GM19043 (cell line): ENCODE measurements around the gene CECR2.

Experiments used
- ATAC-seq: cut with Tn5 transposase; IDR thresholded peaks from one replicate; pipeline ENCODE4 v1.9.1; 2021; ENCODE audit warnings: low read depth; ENCODE audit not compliant: unreplicated experiment

The CECR2 gene

DNA sequence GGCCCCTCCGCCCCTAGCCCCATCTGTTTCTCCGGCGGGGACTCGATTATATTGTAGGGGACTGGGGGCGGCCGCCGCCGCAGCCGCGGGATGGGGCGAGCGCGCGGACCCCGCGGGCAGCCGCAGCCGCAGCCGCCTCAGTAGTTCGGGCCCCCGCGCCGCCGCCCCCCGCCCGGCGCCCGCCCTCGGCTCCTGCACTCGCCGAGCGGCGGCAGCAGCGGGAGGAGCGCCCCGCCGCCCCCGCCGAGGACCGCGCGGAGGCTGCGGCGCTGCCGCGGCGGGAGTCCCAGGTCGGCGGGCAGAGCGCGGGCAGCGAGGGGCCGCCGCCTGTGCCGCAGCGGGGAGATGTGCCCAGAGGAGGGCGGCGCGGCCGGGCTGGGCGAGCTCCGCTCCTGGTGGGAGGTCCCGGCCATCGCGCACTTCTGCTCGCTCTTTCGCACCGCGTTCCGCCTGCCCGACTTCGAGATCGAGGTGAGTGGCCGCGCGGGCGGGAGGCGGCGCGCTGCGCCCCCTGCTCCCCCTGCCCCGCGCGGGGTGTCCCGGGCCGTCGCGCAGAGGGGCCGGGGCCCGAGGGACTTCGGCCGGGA is at the start of gene CECR2:
Gene CECR2, plus strand, starts transcription at position 22 of the 587 bp plus-strand sequence. Its CDS starts 324 bp downstream, at position 346.
- ATAC-seq: no peak

DNA sequence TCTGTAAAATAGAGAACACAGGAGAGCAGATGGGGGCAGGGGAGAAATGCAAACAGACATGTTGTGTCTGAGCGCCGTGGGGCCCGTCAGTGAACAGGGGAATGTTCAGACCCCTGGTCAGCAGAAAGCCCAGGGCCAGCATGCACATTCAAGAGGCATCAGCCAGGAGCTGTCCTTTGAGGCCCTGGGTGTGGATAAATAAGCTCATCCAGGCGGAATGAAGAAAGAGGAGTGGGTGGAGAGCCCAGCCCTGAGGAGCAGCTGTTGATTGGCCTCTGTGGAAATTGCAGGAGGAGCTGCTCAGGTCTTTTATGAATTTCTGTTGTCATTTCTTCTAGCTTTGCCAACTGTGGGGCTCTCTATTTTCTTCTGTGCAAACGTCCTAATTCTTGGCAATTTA is 49.7 kb upstream of the CECR2 start:
- ATAC-seq: no peak

DNA sequence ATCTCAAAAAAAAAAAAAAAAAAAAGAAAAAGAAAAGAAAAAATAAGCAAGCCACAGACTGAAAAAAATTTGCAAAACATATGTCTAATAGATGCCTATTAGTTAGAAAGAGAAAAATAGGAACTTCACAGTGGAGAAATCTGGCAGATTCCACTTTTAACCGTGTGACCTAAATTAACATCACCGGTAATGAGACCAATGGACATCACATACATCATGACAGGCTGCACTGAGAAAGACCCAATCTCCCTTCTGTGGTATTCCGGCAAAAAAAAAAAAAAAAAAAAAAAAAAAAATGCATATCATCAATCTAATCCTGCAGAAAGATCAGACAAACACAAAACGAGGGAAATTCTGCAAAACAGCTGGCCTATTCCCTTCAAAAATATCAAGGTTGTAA is 46.7 kb upstream of the CECR2 start:
- ATAC-seq: no peak

DNA sequence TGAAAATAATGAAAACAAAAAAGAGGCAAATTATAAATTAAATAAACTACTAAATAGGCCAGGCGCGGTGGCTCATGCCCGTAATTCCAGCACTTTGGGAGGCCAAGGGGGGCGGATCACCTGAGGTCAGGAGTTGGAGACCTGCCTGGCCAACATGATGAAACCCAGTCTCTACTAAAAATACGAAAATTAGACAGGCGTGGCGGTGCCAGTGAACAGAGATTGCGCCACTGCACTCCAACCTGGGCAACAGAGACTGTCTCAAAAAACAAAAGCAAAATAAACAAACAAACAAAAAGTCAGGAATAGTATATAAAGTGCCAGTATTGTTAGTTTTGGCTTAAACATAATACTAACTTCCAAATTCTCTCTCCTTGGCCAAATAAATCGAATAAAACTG is 37.6 kb upstream of the CECR2 start:
- no peak for ATAC-seq

DNA sequence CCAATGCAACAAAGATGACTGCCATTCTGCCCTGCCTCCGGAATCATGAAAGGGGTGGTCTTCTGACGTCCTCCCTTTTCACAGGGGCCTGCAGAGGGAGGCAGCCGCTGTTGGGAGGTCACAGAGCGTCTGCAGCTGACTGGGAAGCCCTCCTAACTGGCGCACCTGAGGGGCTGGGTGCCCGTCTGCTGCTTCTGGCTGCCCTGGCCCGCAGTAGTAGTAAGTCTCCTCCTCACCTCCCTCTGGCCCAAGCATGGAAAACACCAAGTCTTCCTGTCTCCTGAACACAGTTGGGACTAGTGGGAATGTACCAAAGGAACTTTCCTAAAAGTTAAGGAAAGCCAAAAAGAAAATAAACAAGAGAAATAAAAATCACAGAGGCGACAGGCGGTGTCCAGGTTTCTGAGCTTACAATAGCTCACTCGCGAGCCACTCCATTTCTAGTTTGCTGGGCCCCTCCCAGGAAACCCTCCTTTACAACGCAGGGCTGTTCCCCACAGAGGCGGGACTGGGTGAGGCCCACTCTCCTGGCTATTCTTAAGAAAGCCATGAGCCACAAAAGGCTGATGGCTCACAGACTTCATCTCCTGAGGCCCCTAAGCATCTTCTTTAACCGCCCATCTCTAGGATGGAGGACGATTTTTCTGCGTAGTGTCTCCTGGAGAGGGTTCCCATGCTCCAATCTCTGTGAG is 37.0 kb upstream of the CECR2 start:
- no peak for ATAC-seq

DNA sequence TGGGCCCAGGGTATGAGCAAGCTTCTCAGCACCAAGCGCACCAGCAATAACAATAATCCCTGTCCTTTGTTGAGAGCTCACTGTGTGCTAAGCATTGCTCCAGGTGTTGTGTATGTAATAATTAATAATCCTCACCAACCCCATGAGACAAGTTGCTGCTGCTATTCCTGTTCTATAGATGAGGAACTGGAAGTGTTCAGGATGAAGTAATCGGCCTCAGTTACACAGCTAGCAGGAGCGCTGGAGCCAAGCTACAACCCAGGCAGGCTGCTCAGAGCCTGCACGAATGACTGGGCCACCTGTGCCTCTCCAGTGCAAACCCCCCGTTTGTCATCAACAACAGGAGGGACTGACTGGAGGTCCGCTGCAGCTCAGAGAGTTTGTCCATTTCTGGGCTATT is 35.2 kb upstream of the CECR2 start:
- ATAC-seq: no peak

DNA sequence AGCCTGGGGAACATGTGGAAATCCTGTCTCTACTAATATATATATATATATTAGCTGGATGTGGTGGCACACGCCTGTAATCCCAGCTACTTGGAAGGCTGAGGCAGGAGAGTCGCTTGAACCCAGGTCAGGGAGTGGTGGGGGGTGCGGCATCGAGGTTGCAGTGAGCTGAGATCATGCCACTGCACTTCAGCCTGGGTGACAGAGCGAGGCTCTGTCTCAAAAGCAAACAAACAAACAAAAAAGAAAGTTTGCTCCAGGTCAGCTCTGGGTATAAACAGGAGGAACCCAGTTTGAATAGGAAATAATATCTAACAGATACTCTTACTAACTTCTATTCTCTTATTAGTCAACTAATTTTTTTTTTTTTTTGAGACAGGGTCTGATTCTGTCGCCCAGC is 34.3 kb upstream of the CECR2 start:
- no peak for ATAC-seq

DNA sequence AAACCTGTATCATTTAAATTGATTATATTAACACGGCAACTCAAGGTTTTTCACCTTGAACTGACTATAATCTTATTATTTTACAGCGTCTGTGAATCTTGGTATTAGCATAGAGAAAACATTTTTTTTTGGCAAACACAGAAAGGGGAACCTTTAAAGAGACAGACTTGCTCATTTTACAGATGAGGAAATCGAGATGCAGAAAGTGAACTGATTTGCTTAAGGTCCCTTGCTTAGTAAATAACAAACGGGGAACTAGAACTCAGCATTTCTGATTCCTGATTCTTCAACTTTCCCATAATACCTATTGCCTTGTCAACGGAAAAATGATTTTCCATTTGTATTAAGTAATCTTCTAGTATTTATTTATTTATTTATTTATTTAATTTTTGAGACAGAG is 33.2 kb upstream of the CECR2 start:
- no peak for ATAC-seq

DNA sequence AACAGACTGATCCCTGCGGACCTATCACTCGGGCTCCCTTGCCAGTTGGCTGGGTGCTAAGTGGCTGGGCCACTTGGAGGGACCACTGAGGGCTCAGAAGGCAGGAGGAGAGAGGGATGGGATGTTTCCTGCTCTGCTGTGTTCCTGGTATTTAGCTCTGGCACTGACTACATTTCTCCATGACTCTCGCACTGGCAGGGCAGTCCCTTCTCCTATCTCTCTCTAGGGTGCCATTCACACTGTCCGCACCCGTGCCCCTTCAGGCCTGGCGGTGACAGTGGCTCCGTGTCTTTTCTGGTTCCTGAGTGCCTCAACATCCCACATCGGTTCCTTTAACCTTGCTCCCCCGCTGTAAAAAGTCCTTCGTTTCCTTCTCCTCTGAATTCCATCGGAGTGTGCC is 31.6 kb upstream of the CECR2 start:
- ATAC-seq: no peak

DNA sequence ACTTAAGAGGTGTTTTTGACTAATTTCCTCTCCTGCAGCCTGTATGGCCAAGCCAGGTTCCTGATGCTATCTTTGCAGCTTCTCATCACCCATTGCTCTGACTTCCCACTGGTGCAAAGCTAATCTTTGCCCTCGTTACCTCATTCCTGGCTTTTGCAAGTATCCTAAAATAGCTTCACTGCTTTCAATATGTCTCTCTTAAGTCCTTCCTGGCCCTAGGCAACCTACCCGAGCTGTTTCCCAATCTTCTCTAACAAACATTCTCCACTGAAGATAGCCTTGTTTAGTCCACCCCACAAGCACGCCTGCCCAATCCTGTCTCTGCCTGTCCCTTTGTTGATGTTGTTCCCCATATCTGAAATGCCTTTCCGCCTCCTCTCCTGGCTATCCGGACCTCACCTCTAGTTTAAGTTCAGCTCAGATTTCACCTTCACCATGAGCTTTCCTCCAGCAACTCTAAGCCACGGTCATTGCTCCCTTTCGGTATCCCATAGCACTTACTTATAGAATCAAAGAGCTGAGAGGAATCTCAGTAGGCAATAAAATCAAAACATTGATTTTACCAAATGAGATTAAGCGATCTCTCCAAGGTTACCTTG is 30.1 kb upstream of the CECR2 start:
- no peak for ATAC-seq

DNA sequence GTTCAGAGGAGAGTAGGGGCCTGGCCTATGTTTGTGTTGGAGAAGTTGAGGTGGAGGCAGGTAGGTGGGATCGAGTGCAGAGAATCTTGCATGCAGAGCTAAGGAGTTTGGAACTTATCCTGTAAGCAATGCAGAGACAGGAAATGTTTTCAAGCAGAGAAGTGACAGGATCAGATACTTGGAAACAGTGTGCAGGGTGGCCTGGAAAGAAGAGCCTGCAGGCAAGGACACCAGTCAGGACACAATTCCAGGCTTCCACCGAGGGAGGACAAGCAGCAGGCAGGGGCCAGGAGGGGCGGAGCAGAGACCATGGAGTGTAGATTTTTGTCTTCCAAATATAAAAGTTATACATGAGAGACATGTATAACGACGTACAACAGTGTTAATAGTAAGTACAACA is 26.9 kb upstream of the CECR2 start:
- no peak for ATAC-seq

DNA sequence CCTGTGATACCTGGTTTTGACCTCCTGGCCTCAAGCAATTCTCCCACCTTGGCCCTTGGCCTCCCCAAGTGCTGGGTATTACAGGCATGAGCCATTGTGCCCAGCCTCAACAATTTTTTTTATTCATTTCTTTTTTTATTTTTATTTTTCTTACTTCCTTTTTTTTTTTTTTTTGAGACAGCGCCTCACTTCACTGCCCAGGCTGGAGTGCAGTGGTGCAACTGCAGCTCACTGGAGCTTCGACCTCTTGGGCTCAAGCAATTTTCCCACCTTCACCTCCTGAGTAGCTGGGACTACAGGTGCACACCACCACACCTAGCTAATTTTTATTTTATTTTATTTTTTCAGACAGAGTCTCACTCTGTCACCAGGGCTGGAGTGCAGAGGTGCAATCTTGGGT is 25.5 kb upstream of the CECR2 start:
- ATAC-seq: no peak

DNA sequence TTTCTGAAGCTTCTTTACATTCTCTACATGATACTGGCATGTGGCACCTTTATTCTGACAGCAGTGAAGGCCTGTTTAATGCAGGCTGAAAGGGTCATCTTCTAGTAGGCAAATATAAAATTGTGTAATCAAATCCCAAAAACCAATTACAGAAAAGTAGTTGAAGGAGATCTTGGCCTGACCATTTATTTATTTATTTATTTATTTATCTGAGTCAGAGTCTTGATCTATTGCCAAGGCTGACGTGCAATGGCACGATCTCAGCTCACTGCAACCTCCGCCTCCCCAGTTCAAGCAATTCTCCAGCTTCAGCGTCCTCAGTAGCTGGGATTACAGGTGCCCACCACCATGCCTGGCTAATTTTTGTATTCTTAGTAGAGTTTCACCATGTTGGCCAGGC is 22.7 kb upstream of the CECR2 start:
- no peak for ATAC-seq

DNA sequence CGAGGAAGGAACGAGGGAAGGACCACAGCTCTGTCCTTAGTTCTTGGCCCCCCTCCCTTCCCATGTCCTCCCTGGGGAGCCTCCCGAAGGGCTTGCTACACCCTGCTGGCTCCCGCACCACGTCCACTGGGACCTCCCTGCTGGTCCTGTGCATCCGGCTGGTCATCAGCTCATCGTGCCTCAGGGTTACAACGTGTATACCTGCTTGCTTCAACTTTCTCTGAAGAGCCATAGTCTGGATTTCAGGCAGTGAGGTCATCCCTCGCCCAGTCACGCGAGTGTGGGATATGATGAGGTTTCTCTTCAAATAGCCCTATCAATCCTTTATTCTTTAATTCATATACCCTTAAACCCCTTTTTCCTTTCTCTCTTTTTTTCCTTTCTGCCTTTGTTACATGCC is 21.5 kb upstream of the CECR2 start:
- ATAC-seq: no peak

DNA sequence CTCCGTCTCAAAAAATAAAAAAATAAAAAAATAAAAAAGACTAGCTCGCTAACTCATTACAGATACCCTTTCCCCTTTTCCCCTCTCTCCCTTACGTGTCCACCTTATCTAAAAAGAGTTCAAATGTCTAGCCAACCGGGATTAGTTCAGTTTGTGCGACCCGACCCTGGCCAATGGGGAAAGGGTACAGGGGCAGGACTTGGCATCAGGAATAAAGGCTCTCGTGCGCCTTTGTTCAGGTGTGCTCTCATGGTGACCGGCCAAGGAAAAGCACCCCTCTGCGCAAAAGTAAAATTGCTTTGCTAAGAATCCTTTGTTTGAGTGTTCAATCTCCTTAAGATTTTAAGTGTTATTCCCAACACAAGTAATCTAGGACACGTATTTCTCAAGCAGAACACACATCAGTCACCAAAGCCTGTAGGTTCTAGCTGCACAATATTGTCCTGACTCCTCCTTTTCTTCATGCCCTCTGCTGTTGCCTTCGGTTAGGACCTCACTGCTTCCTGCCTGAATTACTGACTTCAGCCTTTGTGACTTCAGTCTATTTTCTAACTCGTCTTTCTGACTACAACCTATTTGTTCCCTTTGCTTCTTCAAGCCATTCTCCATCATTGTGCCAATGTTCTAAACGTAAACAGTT is 20.7 kb upstream of the CECR2 start:
- ATAC-seq: no peak

DNA sequence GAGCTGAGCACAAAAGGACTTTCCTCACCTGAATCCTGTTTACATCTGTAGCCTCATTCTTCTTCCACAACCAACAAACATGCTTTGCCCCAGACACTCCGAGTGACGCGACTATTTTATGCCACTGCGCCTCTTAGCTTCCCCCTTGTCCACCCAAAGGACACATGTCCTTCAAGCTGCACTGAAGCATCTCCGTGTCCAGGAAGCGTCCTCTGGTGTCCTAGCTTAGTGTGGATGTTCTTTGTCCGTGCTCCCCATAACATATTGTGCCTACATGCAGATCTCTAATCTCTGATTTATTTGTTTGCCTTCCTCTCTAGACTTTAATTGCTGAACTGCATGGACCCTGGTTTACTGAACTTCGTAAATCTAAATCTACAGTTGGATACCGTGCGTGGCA is 20.1 kb upstream of the CECR2 start:
- ATAC-seq: no peak

DNA sequence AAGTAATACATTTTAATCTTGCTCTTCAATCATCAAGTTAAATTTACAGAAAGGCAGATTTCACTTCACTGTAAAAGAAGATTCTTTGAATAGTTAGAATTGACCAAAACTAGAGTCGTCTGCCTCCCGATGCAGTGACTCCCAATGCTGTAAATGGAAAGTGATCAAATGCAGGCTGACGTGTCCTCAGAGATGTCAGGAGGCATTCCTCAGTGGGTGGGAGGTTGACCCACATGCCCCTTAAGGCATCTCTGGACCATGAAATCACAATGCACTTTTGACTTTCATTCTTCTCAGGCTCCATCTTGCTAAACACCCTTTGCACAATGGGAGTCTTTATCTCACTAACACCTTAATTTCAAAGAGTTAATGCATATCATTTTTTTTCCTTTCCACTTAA is 19.0 kb upstream of the CECR2 start:
- no peak for ATAC-seq

DNA sequence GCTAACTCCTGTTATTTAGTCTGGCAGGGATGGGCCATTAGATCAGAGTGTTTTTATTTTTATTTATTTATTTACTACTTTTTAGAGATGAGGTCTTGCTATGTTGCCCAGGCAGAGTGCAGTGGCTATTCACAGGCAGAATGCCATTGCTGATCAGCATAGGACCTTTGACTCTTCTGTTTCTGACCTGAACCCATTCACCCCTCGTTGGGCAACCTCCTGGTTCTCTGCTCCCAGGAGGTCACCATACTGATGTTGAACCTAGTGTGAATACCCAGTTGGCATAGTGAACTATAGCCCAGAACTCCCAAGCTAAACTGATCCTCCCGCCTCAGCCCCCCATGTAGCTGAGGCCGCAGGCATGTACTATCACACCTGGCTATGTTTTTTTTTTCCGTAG is 16.5 kb upstream of the CECR2 start:
- ATAC-seq: no peak

DNA sequence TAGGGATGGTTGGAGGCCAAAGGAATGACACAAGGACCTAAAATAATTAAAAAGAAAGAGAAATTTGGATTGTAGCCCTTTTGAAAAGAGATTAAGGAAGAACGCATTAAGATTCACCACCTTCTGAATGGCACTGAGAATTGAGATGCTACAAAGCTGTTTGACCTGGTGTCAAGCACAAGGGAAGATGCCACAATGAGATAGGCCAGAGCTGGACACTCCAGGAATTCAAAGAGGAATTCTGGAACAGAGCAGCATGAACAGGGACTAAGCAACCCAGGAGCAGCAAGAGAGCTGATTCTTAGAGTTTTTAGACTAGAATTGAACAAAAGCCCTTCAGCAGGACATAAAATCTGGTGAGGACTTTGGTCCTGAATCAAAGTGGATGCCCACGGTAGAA is 11.6 kb upstream of the CECR2 start:
- ATAC-seq: no peak

DNA sequence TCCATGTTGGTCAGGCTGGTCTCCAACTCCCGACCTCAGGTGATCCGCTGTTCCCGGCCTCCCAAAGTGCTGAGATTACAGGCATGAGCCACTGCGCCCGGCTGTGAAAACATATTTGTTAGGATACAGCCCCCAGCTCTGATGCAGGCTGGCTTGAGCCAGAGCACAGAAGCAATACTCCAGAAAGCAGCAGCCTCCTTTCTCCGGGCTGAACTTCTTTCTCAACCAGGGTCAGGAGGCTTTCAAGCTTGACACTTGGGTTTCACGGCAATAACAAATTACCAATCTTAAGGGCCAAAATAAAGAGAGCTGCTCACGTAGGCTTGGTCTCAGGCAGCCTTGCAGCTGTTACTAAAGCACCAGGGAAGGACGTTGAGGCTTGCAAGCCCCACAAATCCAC is 10.8 kb upstream of the CECR2 start:
- no peak for ATAC-seq

DNA sequence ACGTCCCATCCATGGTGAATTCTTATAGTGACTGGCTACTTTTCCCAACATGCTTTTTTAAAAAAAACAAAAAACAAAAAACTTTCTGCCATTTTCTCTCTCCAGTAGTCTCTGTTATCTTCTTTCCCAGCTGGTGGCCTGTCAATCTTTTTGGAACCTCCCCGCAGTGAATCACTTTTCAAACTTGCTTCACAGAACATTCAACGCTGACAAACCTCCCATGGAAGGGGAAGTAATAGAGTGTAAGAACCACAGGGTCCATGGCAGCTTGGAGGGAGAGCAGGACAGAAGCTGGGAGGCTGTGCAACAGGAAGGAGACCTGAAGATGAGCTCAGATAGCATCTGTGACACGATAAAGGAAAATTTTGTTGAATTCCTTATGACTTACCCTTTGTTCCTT is 9.8 kb upstream of the CECR2 start:
- ATAC-seq: no peak

DNA sequence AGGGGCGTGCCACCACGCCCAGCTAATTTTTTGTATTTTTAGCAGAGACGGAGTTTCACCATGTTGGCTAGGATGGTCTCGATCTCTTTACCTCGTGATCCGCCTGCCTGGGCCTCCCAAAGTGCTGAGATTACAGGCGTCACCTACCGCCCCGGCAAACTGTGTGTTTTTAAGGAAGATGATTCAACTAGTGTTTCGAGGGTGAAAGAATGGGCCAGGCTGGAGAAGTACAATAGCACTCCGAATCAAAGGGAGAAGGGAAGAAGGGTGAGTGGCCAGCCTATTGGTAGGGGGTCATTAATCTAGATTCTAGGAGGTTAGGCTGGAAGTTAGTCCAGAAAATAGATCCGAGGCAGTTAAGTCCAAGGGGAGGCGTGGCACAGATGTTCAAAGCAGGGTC is 2.9 kb upstream of the CECR2 start:
- no peak for ATAC-seq
